ENCODE results near the gene DNAH17. TPM values are rescaled to one million over a fixed set of nuclear protein-coding genes. Genes with fewer than 3 reads are reported as not detected.

Gene DNAH17
- total and polyA plus RNA-seq, 2 of the 13 experiments (the other 11 are each of a cell fraction or from before 2014, with no cell fraction given), result 0.86 to 1.6 TPM

DNA sequence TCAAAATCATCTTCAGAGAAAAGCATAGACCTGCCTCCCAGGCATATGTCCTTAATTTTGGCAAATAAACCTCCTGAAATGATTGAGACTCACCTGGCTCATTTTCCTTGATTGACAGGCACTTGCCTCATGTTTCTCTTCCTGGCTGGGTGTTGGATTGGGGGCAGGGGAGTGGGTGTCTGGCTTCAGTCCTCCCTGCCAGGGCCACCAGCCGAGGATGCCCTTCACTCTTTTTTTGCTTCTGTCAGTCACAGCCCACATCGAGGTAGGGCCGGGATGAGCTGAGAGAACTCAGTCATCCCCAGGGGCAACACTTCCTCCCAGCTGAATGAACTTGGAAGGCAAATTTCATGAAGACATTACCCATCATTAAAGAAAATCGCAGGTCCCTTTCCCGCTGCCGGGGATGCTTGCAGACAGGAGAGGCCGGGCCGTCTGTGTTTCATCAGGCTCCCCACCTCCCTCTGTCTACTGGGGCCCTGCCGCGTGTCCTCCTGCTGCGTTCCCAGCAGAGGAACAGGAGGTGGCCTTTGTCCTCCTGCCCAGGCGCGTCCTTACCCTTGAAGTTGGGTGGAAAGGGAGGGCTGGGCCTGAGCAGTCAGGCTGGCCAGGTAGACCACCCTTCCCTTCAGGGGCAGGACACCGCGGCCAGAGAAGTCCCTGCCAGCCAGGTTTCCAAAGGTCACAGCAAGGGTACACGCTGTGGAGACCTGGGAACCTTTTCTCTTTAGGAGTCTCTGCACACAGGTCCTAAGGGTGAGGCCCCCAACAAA lies 11.2 kb upstream of the DNAH17 start (continued):
- 0 out of 2 replicates have a peak, but pooled peaks have one; percentile 25 for TF ChIP-seq KDM1A (CRISPR knock-in tag; IDR thresholded peaks at IDR 0.05)
- TF ChIP-seq PTBP1 (IDR thresholded peaks at IDR 0.05; ENCODE audit: low read depth, low read length, poor library complexity, severe bottlenecking), result no peak
- 0 out of 2 replicates have a peak, but pooled peaks have one; percentile 6 for TF ChIP-seq JUND (CRISPR knock-in tag; IDR thresholded peaks at IDR 0.05)
- TF ChIP-seq AFF4 (CRISPR knock-in tag; IDR thresholded peaks at IDR 0.05), result no peak
- TF ChIP-seq ZNF513 (CRISPR knock-in tag; conservative IDR thresholded peaks at IDR 0.05), result no peak
- TF ChIP-seq MAFK (conservative IDR thresholded peaks at IDR 0.05 in 1 of 2, IDR thresholded peaks at IDR 0.05 in 1 of 2; ENCODE audit: low read length in 2 of 2), result no peak
- peak; percentile 73; the same call in 1 of the 2 replicates for TF ChIP-seq ZNF776 (CRISPR knock-in tag; IDR thresholded peaks at IDR 0.05)
- peak; percentile 82; the same call in 1 of the 2 replicates for TF ChIP-seq ZSCAN20 (CRISPR knock-in tag; IDR thresholded peaks at IDR 0.05; ENCODE audit: borderline replicate concordance)
- TF ChIP-seq ARNT (IDR thresholded peaks at IDR 0.05), result no peak
- no peak for TF ChIP-seq CCDC6 (CRISPR knock-in tag; IDR thresholded peaks at IDR 0.05)
- TF ChIP-seq ZNF317 (CRISPR knock-in tag; IDR thresholded peaks at IDR 0.05), result peak; percentile 72; the same call in 1 of the 2 replicates
- TF ChIP-seq ZNF503 (CRISPR knock-in tag; IDR thresholded peaks at IDR 0.05), result 0 out of 2 replicates have a peak, but pooled peaks have one; percentile 37
- no peak for TF ChIP-seq SCMH1 (CRISPR knock-in tag; IDR thresholded peaks at IDR 0.05; ENCODE audit: borderline replicate concordance)
- TF ChIP-seq KMT2B (CRISPR knock-in tag; IDR thresholded peaks at IDR 0.05), result peak; percentile 58; the same call in 1 of the 2 replicates
- TF ChIP-seq ZNF354B (CRISPR knock-in tag; IDR thresholded peaks at IDR 0.05), result no peak
- TF ChIP-seq HMGXB4 (CRISPR knock-in tag; IDR thresholded peaks at IDR 0.05; ENCODE audit: borderline replicate concordance in 1 of 2, low read depth in 1 of 2), result peak; percentile 60 to 79; a peak in 2 of 4 replicates
- TF ChIP-seq ZBTB2 (CRISPR knock-in tag; IDR thresholded peaks at IDR 0.05; ENCODE audit: low read depth), result no peak

All from HepG2 (cell line).